ENCODE results near the gene GOLGA8K.
"Not testable (repeated sequence)": the region's sequence is repeated elsewhere in the genome, so short reads cannot be mapped to it uniquely, and the experiment has no call there.

The GOLGA8K gene

GRCh38 chr15:32352748-32353147 is 50.3 kb downstream of the GOLGA8K start:
- POLR2A ChIA-PET; H3K9me3 ChIP-seq (ENCODE audit: control extremely low read depth in 1 of 5, control insufficient read depth in 4 of 5, insufficient read depth in 2 of 5, low read depth in 1 of 5, low read length in 4 of 5); H3K36me3 ChIP-seq (ENCODE audit: control insufficient read depth in 4 of 4, insufficient read depth in 4 of 4, low read length in 3 of 4); H3K27me3 ChIP-seq (replicated peaks in 2 of 5; ENCODE audit: control insufficient read depth in 4 of 5, insufficient read depth in 5 of 5, low read length in 4 of 5); H3K27ac ChIP-seq (ENCODE audit: insufficient read depth in 1 of 2, low read depth in 1 of 2, low read length in 2 of 2, poor library complexity in 1 of 2, severe bottlenecking in 2 of 2); H3K4me1 ChIP-seq (ENCODE audit: control extremely low read depth in 1 of 4, control insufficient read depth in 4 of 4, insufficient read depth in 4 of 4, low read length in 3 of 4); H3K4me3 ChIP-seq (ENCODE audit: control insufficient read depth in 1 of 7, extremely low read depth in 1 of 7, insufficient read depth in 4 of 7, low read depth in 2 of 7, low read length in 6 of 7); CTCF ChIA-PET; DNase-seq: not testable (repeated sequence)
- WGBS (ENCODE audit: insufficient coverage), result no CpG with 5 or more reads among the region's 7 CpGs

- H3K9me3 ChIP-seq (ENCODE audit: control extremely low read depth in 1 of 5, control insufficient read depth in 4 of 5, insufficient read depth in 2 of 5, low read depth in 1 of 5, low read length in 4 of 5); H3K4me3 ChIP-seq (ENCODE audit: control insufficient read depth in 1 of 7, extremely low read depth in 1 of 7, insufficient read depth in 4 of 7, low read depth in 2 of 7, low read length in 6 of 7); H3K4me1 ChIP-seq (ENCODE audit: control extremely low read depth in 1 of 4, control insufficient read depth in 4 of 4, insufficient read depth in 4 of 4, low read length in 3 of 4); DNase-seq; CTCF ChIA-PET; POLR2A ChIA-PET; H3K36me3 ChIP-seq (ENCODE audit: control insufficient read depth in 4 of 4, insufficient read depth in 4 of 4, low read length in 3 of 4); H3K27me3 ChIP-seq (replicated peaks in 2 of 5; ENCODE audit: control insufficient read depth in 4 of 5, insufficient read depth in 5 of 5, low read length in 4 of 5); H3K27ac ChIP-seq (ENCODE audit: insufficient read depth in 1 of 2, low read depth in 1 of 2, low read length in 2 of 2, poor library complexity in 1 of 2, severe bottlenecking in 2 of 2): not testable (repeated sequence)
- WGBS (ENCODE audit: insufficient coverage), result no CpG with 5 or more reads among the region's 4 CpGs
Measured at GRCh38 chr15:32350563-32351220, 52.4 kb downstream of the GOLGA8K start.

GRCh38 chr15:32347037-32347436 is 56.1 kb downstream of the GOLGA8K start:
- POLR2A ChIA-PET; DNase-seq; H3K27me3 ChIP-seq (replicated peaks in 2 of 5; ENCODE audit: control insufficient read depth in 4 of 5, insufficient read depth in 5 of 5, low read length in 4 of 5); H3K27ac ChIP-seq (ENCODE audit: insufficient read depth in 1 of 2, low read depth in 1 of 2, low read length in 2 of 2, poor library complexity in 1 of 2, severe bottlenecking in 2 of 2); H3K9me3 ChIP-seq (ENCODE audit: control extremely low read depth in 1 of 5, control insufficient read depth in 4 of 5, insufficient read depth in 2 of 5, low read depth in 1 of 5, low read length in 4 of 5); H3K4me3 ChIP-seq (ENCODE audit: control insufficient read depth in 1 of 7, extremely low read depth in 1 of 7, insufficient read depth in 4 of 7, low read depth in 2 of 7, low read length in 6 of 7); CTCF ChIA-PET; H3K36me3 ChIP-seq (ENCODE audit: control insufficient read depth in 4 of 4, insufficient read depth in 4 of 4, low read length in 3 of 4); H3K4me1 ChIP-seq (ENCODE audit: control extremely low read depth in 1 of 4, control insufficient read depth in 4 of 4, insufficient read depth in 4 of 4, low read length in 3 of 4): not testable (repeated sequence)
- no CpG with 5 or more reads among the region's 31 CpGs for WGBS (ENCODE audit: insufficient coverage)

GRCh38 chr15:32345978-32346547 is 57.0 kb downstream of the GOLGA8K start:
- WGBS (ENCODE audit: insufficient coverage), result no CpG with 5 or more reads among the region's 46 CpGs
- H3K9me3 ChIP-seq (ENCODE audit: control extremely low read depth in 1 of 5, control insufficient read depth in 4 of 5, insufficient read depth in 2 of 5, low read depth in 1 of 5, low read length in 4 of 5); H3K27ac ChIP-seq (ENCODE audit: insufficient read depth in 1 of 2, low read depth in 1 of 2, low read length in 2 of 2, poor library complexity in 1 of 2, severe bottlenecking in 2 of 2); CTCF ChIA-PET; POLR2A ChIA-PET; H3K4me3 ChIP-seq (ENCODE audit: control insufficient read depth in 1 of 7, extremely low read depth in 1 of 7, insufficient read depth in 4 of 7, low read depth in 2 of 7, low read length in 6 of 7); H3K27me3 ChIP-seq (replicated peaks in 2 of 5; ENCODE audit: control insufficient read depth in 4 of 5, insufficient read depth in 5 of 5, low read length in 4 of 5); DNase-seq; H3K36me3 ChIP-seq (ENCODE audit: control insufficient read depth in 4 of 4, insufficient read depth in 4 of 4, low read length in 3 of 4); H3K4me1 ChIP-seq (ENCODE audit: control extremely low read depth in 1 of 4, control insufficient read depth in 4 of 4, insufficient read depth in 4 of 4, low read length in 3 of 4): not testable (repeated sequence)

GRCh38 chr15:32343921-32344320 is 59.2 kb downstream of the GOLGA8K start:
- H3K4me1 ChIP-seq (ENCODE audit: control extremely low read depth in 1 of 4, control insufficient read depth in 4 of 4, insufficient read depth in 4 of 4, low read length in 3 of 4); H3K27me3 ChIP-seq (replicated peaks in 2 of 5; ENCODE audit: control insufficient read depth in 4 of 5, insufficient read depth in 5 of 5, low read length in 4 of 5); H3K9me3 ChIP-seq (ENCODE audit: control extremely low read depth in 1 of 5, control insufficient read depth in 4 of 5, insufficient read depth in 2 of 5, low read depth in 1 of 5, low read length in 4 of 5); H3K36me3 ChIP-seq (ENCODE audit: control insufficient read depth in 4 of 4, insufficient read depth in 4 of 4, low read length in 3 of 4); DNase-seq; H3K4me3 ChIP-seq (ENCODE audit: control insufficient read depth in 1 of 7, extremely low read depth in 1 of 7, insufficient read depth in 4 of 7, low read depth in 2 of 7, low read length in 6 of 7); POLR2A ChIA-PET; CTCF ChIA-PET; H3K27ac ChIP-seq (ENCODE audit: insufficient read depth in 1 of 2, low read depth in 1 of 2, low read length in 2 of 2, poor library complexity in 1 of 2, severe bottlenecking in 2 of 2): not testable (repeated sequence)
- no CpG with 5 or more reads among the region's 3 CpGs for WGBS (ENCODE audit: insufficient coverage)

All from common myeloid progenitor, CD34-positive (primary cell).